Lower lobe of right lung (tissue), 2 donors: ENCODE results near the gene ADRB2. TPM values are rescaled to one million over a fixed set of nuclear protein-coding genes. Genes with fewer than 3 reads are reported as not detected.

Experiments used
- ATAC-seq, 2 donors: fragments of 200-7000 bp; cut with Tn5 transposase; one replicate each; pipeline ENCODE4 v1.9.1; 2020 to 2022; ENCODE audit warnings: mild to moderate bottlenecking in 2 of 2, moderate library complexity in 2 of 2
- DNase-seq: peaks from one replicate; pipeline ENCODE4 v3.0.0-alpha.2; 2020
- H3K27ac ChIP-seq: fragments of 200-600 bp; one replicate; pipeline ENCODE4 v1.8.0; 2022
- H3K27me3 ChIP-seq: fragments of 200-600 bp; one replicate; pipeline ENCODE4 v1.8.0; 2022; ENCODE audit warnings: low read depth
- H3K36me3 ChIP-seq: fragments of 200-600 bp; one replicate; pipeline ENCODE4 v1.8.0; 2022; ENCODE audit warnings: mild to moderate bottlenecking
- H3K4me1 ChIP-seq: fragments of 200-600 bp; one replicate; pipeline ENCODE4 v1.8.0; 2022
- H3K4me3 ChIP-seq: fragments of 200-600 bp; one replicate; pipeline ENCODE4 v1.8.0; 2022; ENCODE audit warnings: mild to moderate bottlenecking
- H3K9me3 ChIP-seq: fragments of 200-600 bp; one replicate; pipeline ENCODE4 v1.8.0; 2022
- CTCF ChIP-seq: fragments of 200-600 bp; IDR thresholded peaks from one replicate; pipeline ENCODE4 v1.8.0; 2022; ENCODE audit warnings: antibody characterized with exemption, mild to moderate bottlenecking
- intact Hi-C: fragments of 100-400 bp; cut with DNase I; formaldehyde crosslinking; loops from one replicate; pipeline ENCODE4 v1.11.0; 2022
- total RNA-seq: library from RNA; stranded (reverse); fragmentation: NEBNext Ultra II Directional; extraction: Animal tissue kit (Norgen Biotek cat#: 25700); gene quantifications from one replicate; pipeline ENCODE4 v1.2.1, GENCODE V29; 2021
- donor health status: DM: no; HTN: yes; CAD: no; lungs with severe emphysema.

ADRB2 gene
- total RNA-seq, 1 donor from 2014 or later: 26.4 TPM

GRCh38 chr5:148836272-148837250 lies 10.2 kb downstream of the ADRB2 start:
- Histone ChIP-seq H3K27me3 (no peaks in the 10 kb centered on the region), H3K4me3 (no peak overlapping the region), H3K27ac (no peak overlapping the region), H3K9me3 (no peaks in the 10 kb centered on the region), H3K36me3 (peaks cover 15% of the 10 kb centered on the region), H3K4me1 (peaks cover 35% of the 10 kb centered on the region)
- DNase-seq (no peak), ATAC-seq (no peak)
- TF ChIP-seq CTCF: no peak
- intact Hi-C loops: no loop called here

- no peak for DNase-seq
- TF ChIP-seq CTCF: no peak
Observed at GRCh38 chr5:148837383-148837782, 11.0 kb downstream of the ADRB2 start.

GRCh38 chr5:148838357-148838756 lies 11.9 kb downstream of the ADRB2 start:
- intact Hi-C loops: no loop called here
- H3K27me3 ChIP-seq: no peaks in the 10 kb centered on the region
- TF ChIP-seq CTCF: no peak
- no peaks in the 10 kb centered on the region for H3K9me3 ChIP-seq
- peaks cover 22% of the 10 kb centered on the region for H3K4me1 ChIP-seq
- DNase-seq (no peak), ATAC-seq (peak in 1 of 2 donors; percentile 19)
- peaks cover 15% of the 10 kb centered on the region for H3K36me3 ChIP-seq
- H3K27ac ChIP-seq: no peak overlapping the region
- H3K4me3 ChIP-seq: no peak overlapping the region

More at GRCh38 chr5:148837383-148837782, 11.0 kb downstream of the ADRB2 start:
- Histone ChIP-seq H3K4me3 (no peak overlapping the region), H3K4me1 (peaks cover 26% of the 10 kb centered on the region), H3K36me3 (peaks cover 15% of the 10 kb centered on the region), H3K27me3 (no peaks in the 10 kb centered on the region), H3K9me3 (no peaks in the 10 kb centered on the region), H3K27ac (no peak overlapping the region)
- no peak for ATAC-seq
- intact Hi-C loops: no loop called here

GRCh38 chr5:148839960-148840359 lies 13.5 kb downstream of the ADRB2 start:
- intact Hi-C loops: no loop called here
- DNase-seq (no peak), ATAC-seq (peak in 1 of 2 donors; percentile 12)
- Histone ChIP-seq H3K36me3 (peaks cover 11% of the 10 kb centered on the region), H3K4me3 (no peak overlapping the region), H3K9me3 (no peaks in the 10 kb centered on the region), H3K27me3 (no peaks in the 10 kb centered on the region), H3K4me1 (peaks cover 11% of the 10 kb centered on the region), H3K27ac (no peak overlapping the region)
- TF ChIP-seq CTCF: no peak

- no peak for TF ChIP-seq CTCF
- no peak overlapping the region for H3K4me3 ChIP-seq
Observed at GRCh38 chr5:148840531-148840930, 14.1 kb downstream of the ADRB2 start.

More at GRCh38 chr5:148840531-148840930, 14.1 kb downstream of the ADRB2 start:
- Histone ChIP-seq H3K27me3 (no peaks in the 10 kb centered on the region), H3K27ac (no peak overlapping the region), H3K9me3 (no peaks in the 10 kb centered on the region), H3K36me3 (peaks cover 11% of the 10 kb centered on the region), H3K4me1 (peaks cover 8% of the 10 kb centered on the region)
- DNase-seq (no peak), ATAC-seq (no peak)
- intact Hi-C loops: no loop called here
